HG03135 (cell line): Measurements from ENCODE around the gene BYSL.

ENCODE experiments used
- ATAC-seq: cut with Tn5 transposase; IDR thresholded peaks from one replicate; pipeline ENCODE4 v1.9.1; 2021; ENCODE audit warnings: mild to moderate bottlenecking, moderate library complexity; ENCODE audit not compliant: unreplicated experiment

BYSL gene

GRCh38 chr6:41920921-41921711 is at the start of gene BYSL, which contains the start of gene MED20:
Gene BYSL, plus strand, starts transcription at chr6:41921499. Its CDS starts 64 bp downstream, at chr6:41921563.
Gene MED20, minus strand, starts transcription at chr6:41921139. Its CDS starts 121 bp downstream, at chr6:41921018.
- ATAC-seq: peak; percentile 85

- ATAC-seq: no peak
Measured at GRCh38 chr6:41871691-41872090, 49.6 kb upstream of the BYSL start.

GRCh38 chr6:41872147-41872546 is 49.2 kb upstream of the BYSL start:
- ATAC-seq: no peak

GRCh38 chr6:41874741-41875140 is 46.6 kb upstream of the BYSL start:
- no peak for ATAC-seq

- ATAC-seq: no peak
Measured at GRCh38 chr6:41877051-41877680, 44.1 kb upstream of the BYSL start.

- ATAC-seq: no peak
Measured at GRCh38 chr6:41878246-41878645, 43.1 kb upstream of the BYSL start.

- no peak for ATAC-seq
Measured at GRCh38 chr6:41878961-41879405, 42.3 kb upstream of the BYSL start.

GRCh38 chr6:41881506-41881905 is 39.8 kb upstream of the BYSL start:
- no peak for ATAC-seq

- no peak for ATAC-seq
Measured at GRCh38 chr6:41884957-41885356, 36.3 kb upstream of the BYSL start.

- no peak for ATAC-seq
Measured at GRCh38 chr6:41885930-41886329, 35.4 kb upstream of the BYSL start.

- ATAC-seq: no peak
Measured at GRCh38 chr6:41887331-41887751, 34.0 kb upstream of the BYSL start.

GRCh38 chr6:41892921-41893564 is 28.3 kb upstream of the BYSL start:
- no peak for ATAC-seq

GRCh38 chr6:41894366-41895299 is 26.7 kb upstream of the BYSL start:
- peak; percentile 36 for ATAC-seq

- peak; percentile 74 for ATAC-seq
Measured at GRCh38 chr6:41895300-41896233, 25.7 kb upstream of the BYSL start, which contains the start of gene USP49. Gene USP49, minus strand, starts transcription at chr6:41895375. Its CDS starts 88,392 bp downstream, at chr6:41806983.

- ATAC-seq: no peak
Measured at GRCh38 chr6:41896281-41896680, 25.0 kb upstream of the BYSL start.

GRCh38 chr6:41900861-41901260 is 20.4 kb upstream of the BYSL start:
- no peak for ATAC-seq

GRCh38 chr6:41901882-41902519 is 19.3 kb upstream of the BYSL start:
- ATAC-seq: no peak

- no peak for ATAC-seq
Measured at GRCh38 chr6:41909727-41910126, 11.6 kb upstream of the BYSL start.

- ATAC-seq: no peak
Measured at GRCh38 chr6:41914343-41914742, 7.0 kb upstream of the BYSL start.
